ENCODE measurements around the gene CEP83.

CEP83 gene

DNA sequence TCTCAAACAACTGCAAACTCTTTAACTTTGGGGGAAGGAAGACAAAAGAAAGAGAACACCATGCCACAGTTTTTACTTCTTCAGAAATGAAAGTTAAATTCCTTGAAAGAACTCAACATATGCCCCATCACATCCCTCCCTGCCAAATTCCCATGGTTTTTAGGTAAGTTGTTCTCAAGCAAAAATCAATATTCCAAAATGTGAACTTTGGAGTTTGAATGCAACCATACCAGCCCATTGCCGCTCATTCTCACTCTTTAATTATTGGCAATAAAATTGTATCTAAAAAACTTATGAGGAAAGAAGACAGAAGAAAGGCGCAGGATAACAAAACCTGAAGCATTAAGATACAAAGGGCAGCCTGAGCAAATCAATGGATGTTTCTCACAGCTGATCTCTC lies 31.8 kb upstream of the CEP83 start:
- DNase-seq (ENCODE audit: low read depth in 1 of 2, low spot score in 1 of 2), result no peak

DNA sequence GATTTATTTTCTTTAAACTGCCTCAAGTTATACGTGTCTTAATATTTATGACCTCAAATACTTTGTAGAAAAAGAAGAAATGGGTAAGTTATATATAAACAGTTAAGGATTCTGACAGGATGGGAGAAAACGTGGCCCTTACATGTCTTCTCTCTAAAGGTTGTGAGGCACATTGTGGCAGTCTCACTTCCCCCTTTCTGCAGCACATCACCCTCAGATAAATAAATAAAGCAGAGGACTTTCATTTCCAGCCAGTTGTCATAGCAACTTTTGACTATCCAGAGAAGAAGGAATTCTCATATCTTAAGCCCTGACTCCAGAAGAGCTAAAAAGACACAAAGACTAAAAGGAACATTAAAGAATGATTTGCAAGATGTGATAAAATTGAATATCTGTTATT lies 28.8 kb upstream of the CEP83 start:
- no peak for DNase-seq (ENCODE audit: low read depth in 1 of 2, low spot score in 1 of 2)
- Histone ChIP-seq H3K4me3 (replicated peaks; ENCODE audit: insufficient read depth, low read length) (no peak overlapping the region), H3K27me3 (ENCODE audit: insufficient read depth, poor library complexity, severe bottlenecking) (no peaks in the 10 kb centered on the region), H3K27ac (replicated peaks) (no peak overlapping the region)
- TF ChIP-seq, protein P1, sequence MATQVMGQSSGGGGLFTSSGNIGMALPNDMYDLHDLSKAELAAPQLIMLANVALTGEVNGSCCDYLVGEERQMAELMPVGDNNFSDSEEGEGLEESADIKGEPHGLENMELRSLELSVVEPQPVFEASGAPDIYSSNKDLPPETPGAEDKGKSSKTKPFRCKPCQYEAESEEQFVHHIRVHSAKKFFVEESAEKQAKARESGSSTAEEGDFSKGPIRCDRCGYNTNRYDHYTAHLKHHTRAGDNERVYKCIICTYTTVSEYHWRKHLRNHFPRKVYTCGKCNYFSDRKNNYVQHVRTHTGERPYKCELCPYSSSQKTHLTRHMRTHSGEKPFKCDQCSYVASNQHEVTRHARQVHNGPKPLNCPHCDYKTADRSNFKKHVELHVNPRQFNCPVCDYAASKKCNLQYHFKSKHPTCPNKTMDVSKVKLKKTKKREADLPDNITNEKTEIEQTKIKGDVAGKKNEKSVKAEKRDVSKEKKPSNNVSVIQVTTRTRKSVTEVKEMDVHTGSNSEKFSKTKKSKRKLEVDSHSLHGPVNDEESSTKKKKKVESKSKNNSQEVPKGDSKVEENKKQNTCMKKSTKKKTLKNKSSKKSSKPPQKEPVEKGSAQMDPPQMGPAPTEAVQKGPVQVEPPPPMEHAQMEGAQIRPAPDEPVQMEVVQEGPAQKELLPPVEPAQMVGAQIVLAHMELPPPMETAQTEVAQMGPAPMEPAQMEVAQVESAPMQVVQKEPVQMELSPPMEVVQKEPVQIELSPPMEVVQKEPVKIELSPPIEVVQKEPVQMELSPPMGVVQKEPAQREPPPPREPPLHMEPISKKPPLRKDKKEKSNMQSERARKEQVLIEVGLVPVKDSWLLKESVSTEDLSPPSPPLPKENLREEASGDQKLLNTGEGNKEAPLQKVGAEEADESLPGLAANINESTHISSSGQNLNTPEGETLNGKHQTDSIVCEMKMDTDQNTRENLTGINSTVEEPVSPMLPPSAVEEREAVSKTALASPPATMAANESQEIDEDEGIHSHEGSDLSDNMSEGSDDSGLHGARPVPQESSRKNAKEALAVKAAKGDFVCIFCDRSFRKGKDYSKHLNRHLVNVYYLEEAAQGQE (IDR thresholded peaks at IDR 0.05; ENCODE audit: insufficient replicate concordance, low read depth), result no peak
- TF ChIP-seq GABPA (IDR thresholded peaks at IDR 0.05; ENCODE audit: low read depth) (no peak), POLR2AphosphoS5 (IDR thresholded peaks at IDR 0.05; ENCODE audit: low read depth) (no peak), SPI1 (IDR thresholded peaks at IDR 0.05; ENCODE audit: borderline replicate concordance, low read depth) (peak; percentile 59; the same call in 1 of the 2 replicates)
- TF ChIP-seq, protein P2, sequence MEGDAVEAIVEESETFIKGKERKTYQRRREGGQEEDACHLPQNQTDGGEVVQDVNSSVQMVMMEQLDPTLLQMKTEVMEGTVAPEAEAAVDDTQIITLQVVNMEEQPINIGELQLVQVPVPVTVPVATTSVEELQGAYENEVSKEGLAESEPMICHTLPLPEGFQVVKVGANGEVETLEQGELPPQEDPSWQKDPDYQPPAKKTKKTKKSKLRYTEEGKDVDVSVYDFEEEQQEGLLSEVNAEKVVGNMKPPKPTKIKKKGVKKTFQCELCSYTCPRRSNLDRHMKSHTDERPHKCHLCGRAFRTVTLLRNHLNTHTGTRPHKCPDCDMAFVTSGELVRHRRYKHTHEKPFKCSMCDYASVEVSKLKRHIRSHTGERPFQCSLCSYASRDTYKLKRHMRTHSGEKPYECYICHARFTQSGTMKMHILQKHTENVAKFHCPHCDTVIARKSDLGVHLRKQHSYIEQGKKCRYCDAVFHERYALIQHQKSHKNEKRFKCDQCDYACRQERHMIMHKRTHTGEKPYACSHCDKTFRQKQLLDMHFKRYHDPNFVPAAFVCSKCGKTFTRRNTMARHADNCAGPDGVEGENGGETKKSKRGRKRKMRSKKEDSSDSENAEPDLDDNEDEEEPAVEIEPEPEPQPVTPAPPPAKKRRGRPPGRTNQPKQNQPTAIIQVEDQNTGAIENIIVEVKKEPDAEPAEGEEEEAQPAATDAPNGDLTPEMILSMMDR (IDR thresholded peaks at IDR 0.05; ENCODE audit: insufficient read depth, low read length), result no peak

More for the DNA sequence above, 31.8 kb upstream of the CEP83 start:
- no peak overlapping the region for H3K4me3 ChIP-seq (replicated peaks; ENCODE audit: insufficient read depth, low read length)
- TF ChIP-seq, protein P1 (IDR thresholded peaks at IDR 0.05; ENCODE audit: insufficient replicate concordance, low read depth), result no peak
- TF ChIP-seq, protein P2 (IDR thresholded peaks at IDR 0.05; ENCODE audit: insufficient read depth, low read length), result no peak
- TF ChIP-seq POLR2AphosphoS5 (IDR thresholded peaks at IDR 0.05; ENCODE audit: low read depth), result no peak
- no peak for TF ChIP-seq SPI1 (IDR thresholded peaks at IDR 0.05; ENCODE audit: borderline replicate concordance, low read depth)
- no peak for TF ChIP-seq GABPA (IDR thresholded peaks at IDR 0.05; ENCODE audit: low read depth)
- H3K27me3 ChIP-seq (ENCODE audit: insufficient read depth, poor library complexity, severe bottlenecking), result no peaks in the 10 kb centered on the region
- no peak overlapping the region for H3K27ac ChIP-seq (replicated peaks)

DNA sequence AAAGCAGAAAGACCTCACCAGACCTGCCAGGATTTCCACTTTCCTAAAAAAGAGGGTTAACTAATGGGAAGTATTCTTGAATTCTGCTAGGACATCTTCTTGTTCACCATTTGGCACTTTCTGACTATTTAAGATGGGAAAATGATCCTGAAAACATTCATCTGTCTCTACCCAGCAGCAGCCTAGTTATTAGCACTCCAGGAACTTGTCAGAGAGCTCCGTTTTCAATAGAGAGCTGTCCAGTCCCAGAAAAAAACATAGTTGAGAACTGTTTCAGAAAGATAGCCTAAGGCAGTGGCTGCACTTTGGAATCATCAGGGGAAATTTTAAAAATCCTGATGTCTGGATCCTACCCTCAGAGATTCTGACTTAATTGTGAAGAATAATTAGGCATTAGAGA lies 22.1 kb upstream of the CEP83 start:
- no peak overlapping the region for H3K4me3 ChIP-seq (replicated peaks; ENCODE audit: insufficient read depth, low read length)
- TF ChIP-seq, protein P2 (IDR thresholded peaks at IDR 0.05; ENCODE audit: insufficient read depth, low read length), result no peak
- TF ChIP-seq SPI1 (IDR thresholded peaks at IDR 0.05; ENCODE audit: borderline replicate concordance, low read depth), result no peak
- no peak for TF ChIP-seq POLR2AphosphoS5 (IDR thresholded peaks at IDR 0.05; ENCODE audit: low read depth)
- TF ChIP-seq GABPA (IDR thresholded peaks at IDR 0.05; ENCODE audit: low read depth), result no peak
- TF ChIP-seq, protein P1 (IDR thresholded peaks at IDR 0.05; ENCODE audit: insufficient replicate concordance, low read depth), result no peak
- H3K27me3 ChIP-seq (ENCODE audit: insufficient read depth, poor library complexity, severe bottlenecking), result no peaks in the 10 kb centered on the region
- no peak for DNase-seq (ENCODE audit: low read depth in 1 of 2, low spot score in 1 of 2)
- H3K27ac ChIP-seq (replicated peaks), result no peak overlapping the region
